H9 (cell line): ENCODE measurements around the gene NEBL. TPM values are rescaled to one million over a fixed set of nuclear protein-coding genes. Genes with fewer than 3 reads are reported as not detected.

ENCODE experiments used
- DNase-seq: peaks from one replicate; pipeline ENCODE4 v3.0.0-alpha.2; 2017
- H2AFZ ChIP-seq: one replicate; pipeline ENCODE4 v1.6.1; 2013; ENCODE audit warnings: mild to moderate bottlenecking, low read length, control low read depth, moderate library complexity
- H2AK5ac ChIP-seq: 2 replicates; pipeline ENCODE4 v1.6.1; 2013; ENCODE audit warnings: low read length, control low read depth, mixed read lengths; ENCODE audit not compliant: insufficient read length
- H2BK120ac ChIP-seq: one replicate; pipeline ENCODE4 v1.6.1; 2013; ENCODE audit warnings: low read depth, mild to moderate bottlenecking, low read length, control low read depth, inconsistent platforms; ENCODE audit not compliant: poor library complexity, severe bottlenecking
- H2BK12ac ChIP-seq: 2 replicates; pipeline ENCODE4 v1.6.1; 2013; ENCODE audit warnings: low read length, control low read depth, mixed read lengths, low read depth; ENCODE audit not compliant: insufficient read length
- H2BK15ac ChIP-seq: 2 replicates; pipeline ENCODE4 v1.6.1; 2013; ENCODE audit warnings: low read depth, low read length, control low read depth
- H2BK20ac ChIP-seq: one replicate; pipeline ENCODE4 v1.6.1; 2013; ENCODE audit warnings: low read depth, mild to moderate bottlenecking, low read length, control low read depth, inconsistent platforms; ENCODE audit not compliant: poor library complexity, severe bottlenecking
- H2BK5ac ChIP-seq: 2 replicates; pipeline ENCODE4 v1.6.1; 2013; ENCODE audit warnings: low read length, control low read depth, mixed read lengths; ENCODE audit not compliant: insufficient read length
- H3K14ac ChIP-seq: 2 replicates; pipeline ENCODE4 v1.6.1; 2013; ENCODE audit warnings: low read length, control low read depth; ENCODE audit not compliant: insufficient read depth
- H3K18ac ChIP-seq: 2 replicates; pipeline ENCODE4 v1.6.1; 2013; ENCODE audit warnings: low read depth, mild to moderate bottlenecking, mixed read lengths, low read length, control low read depth; ENCODE audit not compliant: insufficient read length
- H3K23ac ChIP-seq: 2 replicates; pipeline ENCODE4 v1.6.1; 2013; ENCODE audit warnings: low read length, control low read depth, mixed read lengths, low read depth; ENCODE audit not compliant: insufficient read length
- H3K23me2 ChIP-seq: 2 replicates; pipeline ENCODE4 v1.6.1; 2013; ENCODE audit warnings: low read depth, mild to moderate bottlenecking, mixed read lengths, low read length, control low read depth; ENCODE audit not compliant: insufficient read length, poor library complexity, severe bottlenecking
- H3K27ac ChIP-seq: 2 replicates; pipeline ENCODE4 v1.5.1; 2013; ENCODE audit warnings: low read length, control low read depth, mixed read lengths, low read depth; ENCODE audit not compliant: insufficient read length
- H3K27me3 ChIP-seq: 2 replicates; pipeline ENCODE4 v1.6.1; 2013; ENCODE audit warnings: low read length, control low read depth, inconsistent platforms; ENCODE audit not compliant: insufficient read depth
- H3K4ac ChIP-seq: 2 replicates; pipeline ENCODE4 v1.6.1; 2013; ENCODE audit warnings: low read depth, mild to moderate bottlenecking, control low read depth, inconsistent platforms, low read length, moderate library complexity
- H3K4me1 ChIP-seq: 2 replicates; pipeline ENCODE4 v1.6.1; 2013; ENCODE audit warnings: low read length, control low read depth, inconsistent platforms; ENCODE audit not compliant: insufficient read depth
- H3K4me2 ChIP-seq: 2 replicates; pipeline ENCODE4 v1.6.1; 2013; ENCODE audit warnings: low read length, control low read depth, mixed read lengths; ENCODE audit not compliant: insufficient read length, insufficient read depth
- H3K56ac ChIP-seq: 2 replicates; pipeline ENCODE4 v1.6.1; 2013; ENCODE audit warnings: low read depth, mild to moderate bottlenecking, mixed read lengths, low read length, control low read depth; ENCODE audit not compliant: insufficient read length
- H3K79me1 ChIP-seq: 2 replicates; pipeline ENCODE4 v1.6.1; 2013; ENCODE audit warnings: low read depth, mild to moderate bottlenecking, moderate library complexity, low read length, control low read depth, inconsistent platforms; ENCODE audit not compliant: insufficient read depth, poor library complexity, severe bottlenecking
- H3K79me2 ChIP-seq: 2 replicates; pipeline ENCODE4 v1.6.1; 2013; ENCODE audit warnings: low read length, control low read depth, inconsistent platforms; ENCODE audit not compliant: insufficient read depth
- H3K9ac ChIP-seq: 2 replicates; pipeline ENCODE4 v1.6.1; 2013; ENCODE audit warnings: low read length, control low read depth, mixed read lengths; ENCODE audit not compliant: insufficient read length; ENCODE audit errors: extremely low read depth
- H3K9me3 ChIP-seq: one replicate; pipeline ENCODE4 v1.6.1; 2013; ENCODE audit warnings: low read depth, low read length, inconsistent platforms; ENCODE audit not compliant: control insufficient read depth
- H3T11ph ChIP-seq: one replicate; pipeline ENCODE4 v1.6.1; 2013; ENCODE audit warnings: mild to moderate bottlenecking, low read length, control low read depth, inconsistent platforms
- H4K20me1 ChIP-seq: one replicate; pipeline ENCODE4 v1.6.1; 2013; ENCODE audit not compliant: control insufficient read depth, insufficient read length, insufficient read depth
- H4K5ac ChIP-seq: 2 replicates; pipeline ENCODE4 v1.6.1; 2013; ENCODE audit warnings: low read depth, mild to moderate bottlenecking, mixed read lengths, low read length, control low read depth; ENCODE audit not compliant: insufficient read length
- H4K8ac ChIP-seq: replicated peaks from 2 replicates; pipeline ENCODE4 v1.6.1; 2013; ENCODE audit warnings: low read length, control low read depth, mixed read lengths, low read depth; ENCODE audit not compliant: insufficient read length
- H4K91ac ChIP-seq: 2 replicates; pipeline ENCODE4 v1.6.1; 2013; ENCODE audit warnings: low read depth, mild to moderate bottlenecking, moderate library complexity, mixed read lengths, low read length, control low read depth; ENCODE audit not compliant: insufficient read length
- H3K27ac Mint-ChIP-seq, 3 experiments: 2 replicates in 2 of 3; 3 replicates in 1 of 3; pipeline ENCODE4 v1.8.0; 2020 to 2021; ENCODE audit warnings: mixed read lengths in 3 of 3, mild to moderate bottlenecking in 1 of 3, moderate library complexity in 1 of 3
- H3K27me3 Mint-ChIP-seq: 2 replicates; pipeline ENCODE4 v1.8.0; 2021; ENCODE audit warnings: low read depth, mild to moderate bottlenecking, moderate library complexity, mixed read lengths
- H3K36me3 Mint-ChIP-seq, 3 experiments: 2 replicates in 2 of 3; 3 replicates in 1 of 3; pipeline ENCODE4 v1.8.0; 2020 to 2021; ENCODE audit warnings: low read depth in 3 of 3, mixed read lengths in 3 of 3; ENCODE audit not compliant: insufficient read depth in 1 of 3
- H3K4me1 Mint-ChIP-seq, 2 experiments: 2 replicates each; pipeline ENCODE4 v1.8.0; 2020; ENCODE audit warnings: mixed read lengths in 2 of 2
- H3K4me3 Mint-ChIP-seq, 2 experiments: 2 replicates in 1 of 2; 3 replicates in 1 of 2; pipeline ENCODE4 v1.8.0; 2020 to 2021; ENCODE audit warnings: mild to moderate bottlenecking in 2 of 2, mixed read lengths in 2 of 2, moderate library complexity in 1 of 2
- H3K9me3 Mint-ChIP-seq, 2 experiments: 2 replicates in 1 of 2; 3 replicates in 1 of 2; pipeline ENCODE4 v1.8.0; 2020; ENCODE audit warnings: mild to moderate bottlenecking in 2 of 2, mixed read lengths in 2 of 2, moderate library complexity in 1 of 2
- CTCF ChIP-seq: fragments of 200-600 bp; sonication (generic); conservative IDR thresholded peaks from 3 replicates; pipeline ENCODE4 v1.8.0; 2021; ENCODE audit warnings: antibody characterized with exemption, mild to moderate bottlenecking
- WGBS: extraction: QIAGEN DNeasy Blood & Tissue Kit; methylation state at CpG from one replicate; pipeline ENCODE4 v1.1.7; 2013; ENCODE audit warnings: missing lambda C conversion rate, low lambda C conversion rate, mixed read lengths; ENCODE audit not compliant: insufficient read length; ENCODE audit errors: extremely low coverage; 5-methylcytosine and 5-hydroxymethylcytosine counted together
- total RNA-seq: library from RNA; stranded (reverse); gene quantifications from 2 replicates; pipeline ENCODE4 v1.2.1, GENCODE V29; 2021

The NEBL gene
- total RNA-seq, 1 experiment from 2014 or later: 20.9 TPM

GRCh38 chr10:20935931-20936330 is 38.8 kb upstream of the NEBL start:
- Histone ChIP-seq H3K27me3 (no peaks in the 10 kb centered on the region), H4K20me1 (no peaks in the 10 kb centered on the region), H3K9me3 (no peaks in the 10 kb centered on the region), H4K8ac (no peak overlapping the region), H3K4me2 (no peak overlapping the region), H2AK5ac (no peak overlapping the region), H2BK15ac (no peak overlapping the region), H2AFZ (no peak overlapping the region), H2BK120ac (no peak overlapping the region), H3K18ac (no peak overlapping the region), H3K79me1 (no peaks in the 10 kb centered on the region), H3K9ac (no peak overlapping the region), H4K91ac (no peak overlapping the region), H3K27ac (no peak overlapping the region), H3K14ac (no peak overlapping the region), H2BK12ac (no peak overlapping the region), H3T11ph (no peak overlapping the region), H3K56ac (no peak overlapping the region), H3K4me1 (no peaks in the 10 kb centered on the region), H3K23me2 (no peaks in the 10 kb centered on the region), H3K23ac (no peak overlapping the region), H2BK20ac (no peak overlapping the region), H3K4ac (no peak overlapping the region), H2BK5ac (no peak overlapping the region), H4K5ac (no peak overlapping the region), H3K79me2 (no peaks in the 10 kb centered on the region)
- peaks cover 11 to 25% (median 24%) of the 10 kb centered on the region in 3 experiments for H3K36me3 Mint-ChIP-seq
- H3K27ac Mint-ChIP-seq: no peak overlapping the region
- WGBS: no CpG with 5 or more reads among the region's 2 CpGs
- H3K27me3 Mint-ChIP-seq: no peaks in the 10 kb centered on the region
- H3K4me3 Mint-ChIP-seq: no peak overlapping the region
- H3K9me3 Mint-ChIP-seq: peaks cover 22 to 30% of the 10 kb centered on the region in 2 experiments
- TF ChIP-seq CTCF: no peak
- no peaks in the 10 kb centered on the region for H3K4me1 Mint-ChIP-seq
- DNase-seq: no peak
